H9 (cell line): Measurements from ENCODE around the gene LAMB4. TPM values are rescaled to one million over a fixed set of nuclear protein-coding genes. Genes with fewer than 3 reads are reported as not detected.

ENCODE experiments used
- DNase-seq: peaks from one replicate; pipeline ENCODE4 v3.0.0-alpha.2; 2017
- H2AFZ ChIP-seq: one replicate; pipeline ENCODE4 v1.6.1; 2013; ENCODE audit warnings: mild to moderate bottlenecking, low read length, control low read depth, moderate library complexity
- H2AK5ac ChIP-seq: 2 replicates; pipeline ENCODE4 v1.6.1; 2013; ENCODE audit warnings: low read length, control low read depth, mixed read lengths; ENCODE audit not compliant: insufficient read length
- H2BK120ac ChIP-seq: one replicate; pipeline ENCODE4 v1.6.1; 2013; ENCODE audit warnings: low read depth, mild to moderate bottlenecking, low read length, control low read depth, inconsistent platforms; ENCODE audit not compliant: poor library complexity, severe bottlenecking
- H2BK12ac ChIP-seq: 2 replicates; pipeline ENCODE4 v1.6.1; 2013; ENCODE audit warnings: low read length, control low read depth, mixed read lengths, low read depth; ENCODE audit not compliant: insufficient read length
- H2BK15ac ChIP-seq: 2 replicates; pipeline ENCODE4 v1.6.1; 2013; ENCODE audit warnings: low read depth, low read length, control low read depth
- H2BK20ac ChIP-seq: one replicate; pipeline ENCODE4 v1.6.1; 2013; ENCODE audit warnings: low read depth, mild to moderate bottlenecking, low read length, control low read depth, inconsistent platforms; ENCODE audit not compliant: poor library complexity, severe bottlenecking
- H2BK5ac ChIP-seq: 2 replicates; pipeline ENCODE4 v1.6.1; 2013; ENCODE audit warnings: low read length, control low read depth, mixed read lengths; ENCODE audit not compliant: insufficient read length
- H3K14ac ChIP-seq: 2 replicates; pipeline ENCODE4 v1.6.1; 2013; ENCODE audit warnings: low read length, control low read depth; ENCODE audit not compliant: insufficient read depth
- H3K18ac ChIP-seq: 2 replicates; pipeline ENCODE4 v1.6.1; 2013; ENCODE audit warnings: low read depth, mild to moderate bottlenecking, mixed read lengths, low read length, control low read depth; ENCODE audit not compliant: insufficient read length
- H3K23ac ChIP-seq: 2 replicates; pipeline ENCODE4 v1.6.1; 2013; ENCODE audit warnings: low read length, control low read depth, mixed read lengths, low read depth; ENCODE audit not compliant: insufficient read length
- H3K23me2 ChIP-seq: 2 replicates; pipeline ENCODE4 v1.6.1; 2013; ENCODE audit warnings: low read depth, mild to moderate bottlenecking, mixed read lengths, low read length, control low read depth; ENCODE audit not compliant: insufficient read length, poor library complexity, severe bottlenecking
- H3K27ac ChIP-seq: 2 replicates; pipeline ENCODE4 v1.5.1; 2013; ENCODE audit warnings: low read length, control low read depth, mixed read lengths, low read depth; ENCODE audit not compliant: insufficient read length
- H3K27me3 ChIP-seq: 2 replicates; pipeline ENCODE4 v1.6.1; 2013; ENCODE audit warnings: low read length, control low read depth, inconsistent platforms; ENCODE audit not compliant: insufficient read depth
- H3K4ac ChIP-seq: 2 replicates; pipeline ENCODE4 v1.6.1; 2013; ENCODE audit warnings: low read depth, mild to moderate bottlenecking, control low read depth, inconsistent platforms, low read length, moderate library complexity
- H3K4me1 ChIP-seq: 2 replicates; pipeline ENCODE4 v1.6.1; 2013; ENCODE audit warnings: low read length, control low read depth, inconsistent platforms; ENCODE audit not compliant: insufficient read depth
- H3K4me2 ChIP-seq: 2 replicates; pipeline ENCODE4 v1.6.1; 2013; ENCODE audit warnings: low read length, control low read depth, mixed read lengths; ENCODE audit not compliant: insufficient read length, insufficient read depth
- H3K56ac ChIP-seq: 2 replicates; pipeline ENCODE4 v1.6.1; 2013; ENCODE audit warnings: low read depth, mild to moderate bottlenecking, mixed read lengths, low read length, control low read depth; ENCODE audit not compliant: insufficient read length
- H3K79me1 ChIP-seq: 2 replicates; pipeline ENCODE4 v1.6.1; 2013; ENCODE audit warnings: low read depth, mild to moderate bottlenecking, moderate library complexity, low read length, control low read depth, inconsistent platforms; ENCODE audit not compliant: insufficient read depth, poor library complexity, severe bottlenecking
- H3K79me2 ChIP-seq: 2 replicates; pipeline ENCODE4 v1.6.1; 2013; ENCODE audit warnings: low read length, control low read depth, inconsistent platforms; ENCODE audit not compliant: insufficient read depth
- H3K9ac ChIP-seq: 2 replicates; pipeline ENCODE4 v1.6.1; 2013; ENCODE audit warnings: low read length, control low read depth, mixed read lengths; ENCODE audit not compliant: insufficient read length; ENCODE audit errors: extremely low read depth
- H3K9me3 ChIP-seq: one replicate; pipeline ENCODE4 v1.6.1; 2013; ENCODE audit warnings: low read depth, low read length, inconsistent platforms; ENCODE audit not compliant: control insufficient read depth
- H3T11ph ChIP-seq: one replicate; pipeline ENCODE4 v1.6.1; 2013; ENCODE audit warnings: mild to moderate bottlenecking, low read length, control low read depth, inconsistent platforms
- H4K20me1 ChIP-seq: one replicate; pipeline ENCODE4 v1.6.1; 2013; ENCODE audit not compliant: control insufficient read depth, insufficient read length, insufficient read depth
- H4K5ac ChIP-seq: 2 replicates; pipeline ENCODE4 v1.6.1; 2013; ENCODE audit warnings: low read depth, mild to moderate bottlenecking, mixed read lengths, low read length, control low read depth; ENCODE audit not compliant: insufficient read length
- H4K8ac ChIP-seq: replicated peaks from 2 replicates; pipeline ENCODE4 v1.6.1; 2013; ENCODE audit warnings: low read length, control low read depth, mixed read lengths, low read depth; ENCODE audit not compliant: insufficient read length
- H4K91ac ChIP-seq: 2 replicates; pipeline ENCODE4 v1.6.1; 2013; ENCODE audit warnings: low read depth, mild to moderate bottlenecking, moderate library complexity, mixed read lengths, low read length, control low read depth; ENCODE audit not compliant: insufficient read length
- H3K27ac Mint-ChIP-seq, 3 experiments: 2 replicates in 2 of 3; 3 replicates in 1 of 3; pipeline ENCODE4 v1.8.0; 2020 to 2021; ENCODE audit warnings: mixed read lengths in 3 of 3, mild to moderate bottlenecking in 1 of 3, moderate library complexity in 1 of 3
- H3K27me3 Mint-ChIP-seq: 2 replicates; pipeline ENCODE4 v1.8.0; 2021; ENCODE audit warnings: low read depth, mild to moderate bottlenecking, moderate library complexity, mixed read lengths
- H3K36me3 Mint-ChIP-seq, 3 experiments: 2 replicates in 2 of 3; 3 replicates in 1 of 3; pipeline ENCODE4 v1.8.0; 2020 to 2021; ENCODE audit warnings: low read depth in 3 of 3, mixed read lengths in 3 of 3; ENCODE audit not compliant: insufficient read depth in 1 of 3
- H3K4me1 Mint-ChIP-seq, 2 experiments: 2 replicates each; pipeline ENCODE4 v1.8.0; 2020; ENCODE audit warnings: mixed read lengths in 2 of 2
- H3K4me3 Mint-ChIP-seq, 2 experiments: 2 replicates in 1 of 2; 3 replicates in 1 of 2; pipeline ENCODE4 v1.8.0; 2020 to 2021; ENCODE audit warnings: mild to moderate bottlenecking in 2 of 2, mixed read lengths in 2 of 2, moderate library complexity in 1 of 2
- H3K9me3 Mint-ChIP-seq, 2 experiments: 2 replicates in 1 of 2; 3 replicates in 1 of 2; pipeline ENCODE4 v1.8.0; 2020; ENCODE audit warnings: mild to moderate bottlenecking in 2 of 2, mixed read lengths in 2 of 2, moderate library complexity in 1 of 2
- WGBS: extraction: QIAGEN DNeasy Blood & Tissue Kit; methylation state at CpG from one replicate; pipeline ENCODE4 v1.1.7; 2013; ENCODE audit warnings: missing lambda C conversion rate, low lambda C conversion rate, mixed read lengths; ENCODE audit not compliant: insufficient read length; ENCODE audit errors: extremely low coverage; 5-methylcytosine and 5-hydroxymethylcytosine counted together
- total RNA-seq: library from RNA; stranded (reverse); gene quantifications from 2 replicates; pipeline ENCODE4 v1.2.1, GENCODE V29; 2021
- TF ChIP-seq, protein P1 (sequence below): fragments of 200-600 bp; sonication (generic); conservative IDR thresholded peaks from 3 replicates; pipeline ENCODE4 v1.8.0; 2021; ENCODE audit warnings: antibody characterized with exemption, mild to moderate bottlenecking

The LAMB4 gene
- total RNA-seq, 1 experiment from 2014 or later: not detected

DNA sequence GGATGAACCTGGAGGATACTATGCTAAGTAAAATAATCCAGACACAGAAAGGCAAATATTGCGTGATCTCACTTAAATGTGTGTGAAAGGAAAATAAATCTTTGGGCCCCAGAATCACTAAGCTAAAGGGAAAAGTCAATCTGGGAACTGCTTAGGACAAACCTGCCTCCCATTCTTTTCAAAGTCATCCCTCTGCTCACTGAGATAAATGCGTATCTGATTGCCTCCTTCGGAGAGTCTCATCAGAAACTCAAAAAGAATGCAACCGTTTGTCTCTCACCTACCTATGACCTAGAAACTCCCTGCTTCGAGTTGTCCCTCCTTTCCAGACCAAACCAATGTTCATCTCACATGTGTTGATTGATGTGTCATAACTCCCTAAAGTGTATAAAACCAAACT, 40.1 kb upstream of the LAMB4 start:
- Histone ChIP-seq H3K23ac (no peak overlapping the region), H3K79me1 (no peaks in the 10 kb centered on the region), H3K4me1 (no peaks in the 10 kb centered on the region; the same call in 1 of the 2 replicates), H3K18ac (no peak overlapping the region), H2AK5ac (no peak overlapping the region), H2BK20ac (no peak overlapping the region), H3K23me2 (no peaks in the 10 kb centered on the region), H3K4ac (no peak overlapping the region), H3T11ph (no peak overlapping the region), H2BK120ac (no peak overlapping the region), H3K56ac (no peak overlapping the region), H3K79me2 (no peaks in the 10 kb centered on the region), H3K4me2 (no peak overlapping the region), H2AFZ (no peak overlapping the region), H2BK15ac (no peak overlapping the region), H3K9ac (no peak overlapping the region), H3K14ac (no peak overlapping the region), H4K8ac (no peak overlapping the region), H2BK12ac (no peak overlapping the region), H4K20me1 (no peaks in the 10 kb centered on the region), H3K27me3 (no peaks in the 10 kb centered on the region), H2BK5ac (no peak overlapping the region), H4K91ac (no peak overlapping the region), H4K5ac (no peak overlapping the region), H3K27ac (no peak overlapping the region), H3K9me3 (no peaks in the 10 kb centered on the region)
- Mint-ChIP-seq H3K4me1 (peaks cover 11 to 15% of the 10 kb centered on the region in 2 experiments), H3K9me3 (no peaks in the 10 kb centered on the region), H3K27ac (peak overlapping the region in 1 of 3 experiments; percentile 10; a peak in 1 of 7 replicates), H3K4me3 (no peak overlapping the region; a peak in 1 of 5 replicates), H3K27me3 (no peaks in the 10 kb centered on the region), H3K36me3 (no peaks in the 10 kb centered on the region)
- DNase-seq: no peak
- WGBS: no CpG with 5 or more reads among the region's 5 CpGs
- TF ChIP-seq, protein P1, sequence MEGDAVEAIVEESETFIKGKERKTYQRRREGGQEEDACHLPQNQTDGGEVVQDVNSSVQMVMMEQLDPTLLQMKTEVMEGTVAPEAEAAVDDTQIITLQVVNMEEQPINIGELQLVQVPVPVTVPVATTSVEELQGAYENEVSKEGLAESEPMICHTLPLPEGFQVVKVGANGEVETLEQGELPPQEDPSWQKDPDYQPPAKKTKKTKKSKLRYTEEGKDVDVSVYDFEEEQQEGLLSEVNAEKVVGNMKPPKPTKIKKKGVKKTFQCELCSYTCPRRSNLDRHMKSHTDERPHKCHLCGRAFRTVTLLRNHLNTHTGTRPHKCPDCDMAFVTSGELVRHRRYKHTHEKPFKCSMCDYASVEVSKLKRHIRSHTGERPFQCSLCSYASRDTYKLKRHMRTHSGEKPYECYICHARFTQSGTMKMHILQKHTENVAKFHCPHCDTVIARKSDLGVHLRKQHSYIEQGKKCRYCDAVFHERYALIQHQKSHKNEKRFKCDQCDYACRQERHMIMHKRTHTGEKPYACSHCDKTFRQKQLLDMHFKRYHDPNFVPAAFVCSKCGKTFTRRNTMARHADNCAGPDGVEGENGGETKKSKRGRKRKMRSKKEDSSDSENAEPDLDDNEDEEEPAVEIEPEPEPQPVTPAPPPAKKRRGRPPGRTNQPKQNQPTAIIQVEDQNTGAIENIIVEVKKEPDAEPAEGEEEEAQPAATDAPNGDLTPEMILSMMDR: no peak
